BLaER1 treated with 17β-estradiol and CSF1 and Interleukin-3, amounts not matched to agents 10 nM and 100 nM (cell line): Measurements from ENCODE around the gene CSPG4.
"Not testable (repeated sequence)": the region's sequence is repeated elsewhere in the genome, so short reads cannot be mapped to it uniquely, and the experiment has no call there.

Experiments
- H3K27ac ChIP-seq, 11 experiments: shearing (Covaris generic); formaldehyde crosslinking; 2 replicates each; pipeline ENCODE4 v1.8.1; 2022
- H3K27me3 ChIP-seq, 11 experiments: shearing (Covaris generic); formaldehyde crosslinking; 2 replicates each; pipeline ENCODE4 v1.8.1; 2022
- H3K36me3 ChIP-seq, 11 experiments: shearing (Covaris generic); formaldehyde crosslinking; 2 replicates each; pipeline ENCODE4 v1.8.1; 2022
- H3K4me1 ChIP-seq, 10 experiments: shearing (Covaris generic); formaldehyde crosslinking; 2 replicates each; pipeline ENCODE4 v1.8.1; 2022
- H3K4me2 ChIP-seq, 11 experiments: shearing (Covaris generic); formaldehyde crosslinking; 2 replicates each; pipeline ENCODE4 v1.8.1; 2022
- H3K4me3 ChIP-seq, 10 experiments: shearing (Covaris generic); formaldehyde crosslinking; 2 replicates each; pipeline ENCODE4 v1.8.1; 2022
- H3K9ac ChIP-seq, 11 experiments: shearing (Covaris generic); formaldehyde crosslinking; 2 replicates each; pipeline ENCODE4 v1.8.1; 2022
- H3K9me3 ChIP-seq, 11 experiments: shearing (Covaris generic); formaldehyde crosslinking; replicated peaks in 1 of 11; 2 replicates each; pipeline ENCODE4 v1.8.1; 2022
- H4K20me1 ChIP-seq, 11 experiments: shearing (Covaris generic); formaldehyde crosslinking; 2 replicates each; pipeline ENCODE4 v1.8.1; 2022
- Cebpa-rat ChIP-seq, 11 experiments: shearing (Covaris generic); IDR thresholded peaks; 2 replicates each; pipeline ENCODE4 v1.8.1; 2022

CSPG4 gene

DNA sequence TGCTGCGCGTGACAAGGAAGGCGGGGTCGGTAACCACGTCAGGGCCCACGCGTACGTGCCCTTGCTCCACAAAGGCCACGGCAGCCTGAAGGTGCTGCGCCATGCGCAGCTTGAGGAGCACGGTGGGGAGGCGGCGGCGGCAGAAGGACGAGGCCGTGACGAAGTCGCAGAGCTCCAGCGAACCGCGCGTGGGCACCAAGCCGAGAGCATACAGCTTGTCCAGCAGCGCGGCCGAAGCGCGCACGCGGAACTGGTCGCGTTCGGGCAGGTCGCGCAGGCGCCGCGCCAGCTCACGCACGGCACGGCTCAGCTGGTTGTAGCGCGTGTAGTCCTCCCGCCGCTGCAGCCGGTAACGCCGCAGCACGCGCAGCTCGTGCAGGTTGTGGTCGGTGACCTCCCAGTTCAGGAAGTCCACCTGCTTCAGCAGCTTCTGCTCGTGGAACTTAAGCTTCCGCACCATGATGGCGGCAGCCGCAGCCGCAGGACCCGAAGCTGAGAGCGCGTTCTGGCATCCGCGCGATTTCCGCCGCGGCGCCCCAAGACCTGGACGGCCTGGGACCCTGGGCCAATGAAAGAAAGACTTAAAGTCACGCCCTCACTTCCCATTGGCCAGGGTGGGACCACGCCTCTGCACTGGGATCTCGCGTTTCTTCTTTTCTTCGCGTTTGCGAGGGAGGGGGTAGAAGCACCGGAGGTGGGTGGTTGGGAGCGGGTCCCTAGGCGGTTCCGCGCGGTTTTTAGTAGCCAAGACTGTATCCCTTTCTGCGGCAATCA, 72.8 kb downstream of the CSPG4 start, which contains the start of gene IMP3:
Gene IMP3, minus strand, starts transcription at position 516 of the 774 bp plus-strand sequence. Its CDS starts 56 bp downstream, at position 460.
- peak within 1 kb of the TSS; percentile 76 to 97 (median 86) for H3K4me3 ChIP-seq
- H3K4me2 ChIP-seq: peak within 1 kb of the TSS; percentile 90 to 99 (median 96)
- peaks cover 0 to 23% (median 7%) of the 10 kb centered on the region in 11 experiments; a peak in 11 of 22 replicates for H3K36me3 ChIP-seq
- no peaks in the 10 kb centered on the region for H3K9me3 ChIP-seq
- peak within 1 kb of the TSS; percentile 82 to 97 (median 91) for H3K9ac ChIP-seq
- H3K27ac ChIP-seq: peak within 1 kb of the TSS; percentile 73 to 96 (median 93)
- no peaks in the 10 kb centered on the region for H3K27me3 ChIP-seq
- no peak for TF ChIP-seq Cebpa-rat (IDR thresholded peaks at IDR 0.05)
- peaks cover 12 to 47% (median 37%) of the 10 kb centered on the region in 11 experiments; a peak in 20 of 22 replicates for H4K20me1 ChIP-seq
- H3K4me1 ChIP-seq: peaks cover 41 to 58% (median 48%) of the 10 kb centered on the region in 10 experiments

- Histone ChIP-seq H3K9ac (peak overlapping the region; percentile 82 to 97 (median 91)), H3K4me1 (peaks cover 41 to 60% (median 48%) of the 10 kb centered on the region in 10 experiments), H3K27ac (peak overlapping the region; percentile 73 to 96 (median 93); a peak in 21 of 22 replicates), H3K27me3 (no peaks in the 10 kb centered on the region), H3K9me3 (no peaks in the 10 kb centered on the region), H3K4me2 (peak overlapping the region; percentile 90 to 99 (median 96)), H3K4me3 (peak overlapping the region; percentile 76 to 97 (median 86)), H4K20me1 (peaks cover 12 to 47% (median 37%) of the 10 kb centered on the region in 11 experiments; a peak in 20 of 22 replicates), H3K36me3 (peaks cover 0 to 23% (median 7%) of the 10 kb centered on the region in 11 experiments; a peak in 11 of 22 replicates)
- TF ChIP-seq Cebpa-rat (IDR thresholded peaks at IDR 0.05): no peak
These were observed 73.4 kb downstream of the CSPG4 start for GRCh38 chr15:75639191-75639708.

DNA sequence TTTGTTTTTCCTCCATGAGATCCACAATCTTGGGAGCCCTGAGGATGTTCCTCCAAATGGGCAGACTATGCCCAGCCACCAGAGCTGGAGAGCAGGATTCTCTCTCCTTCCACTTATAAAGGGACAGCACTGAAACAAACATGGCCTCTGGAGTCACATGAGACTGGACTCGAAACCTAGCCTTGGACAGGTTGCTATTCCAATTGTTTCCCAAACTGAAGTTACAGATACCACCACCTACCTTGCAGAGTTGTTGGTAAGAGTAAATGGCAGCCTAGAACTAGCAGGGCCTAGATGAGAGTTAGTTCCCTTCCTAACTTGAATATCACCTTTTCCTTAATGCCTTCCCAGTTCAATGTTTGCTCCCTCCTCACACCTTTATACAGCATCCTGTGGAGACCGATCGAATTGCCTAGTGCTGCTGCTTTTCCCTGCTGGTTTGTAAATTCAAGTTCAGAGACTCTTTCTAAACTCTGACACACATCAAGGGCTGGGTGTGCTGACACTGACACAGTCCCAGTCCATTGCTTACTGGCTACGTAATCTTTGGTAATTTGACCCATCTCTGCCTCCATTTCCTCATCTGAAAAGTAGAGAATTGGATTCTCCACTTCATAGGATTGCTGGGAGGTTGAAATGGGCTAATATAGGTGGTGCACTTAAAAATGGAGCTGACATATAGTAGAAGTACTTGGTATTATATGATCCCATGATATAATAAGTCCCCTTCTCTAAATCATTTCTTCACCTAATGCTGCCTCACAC, 75.2 kb downstream of the CSPG4 start:
- peak overlapping the region; percentile 90 to 99 (median 96) for H3K4me2 ChIP-seq
- peaks cover 41 to 60% (median 48%) of the 10 kb centered on the region in 10 experiments for H3K4me1 ChIP-seq
- peak overlapping the region; percentile 82 to 97 (median 91) for H3K9ac ChIP-seq
- no peaks in the 10 kb centered on the region for H3K9me3 ChIP-seq
- no peak for TF ChIP-seq Cebpa-rat (IDR thresholded peaks at IDR 0.05)
- peak overlapping the region in 1 of 11 experiments; percentile 95; a peak in 2 of 22 replicates for H3K27ac ChIP-seq
- H3K4me3 ChIP-seq: peak overlapping the region; percentile 76 to 97 (median 86); a peak in 19 of 20 replicates
- peaks cover 0 to 23% (median 7%) of the 10 kb centered on the region in 11 experiments; a peak in 11 of 22 replicates for H3K36me3 ChIP-seq
- peaks cover 12 to 47% (median 37%) of the 10 kb centered on the region in 11 experiments; a peak in 20 of 22 replicates for H4K20me1 ChIP-seq
- no peaks in the 10 kb centered on the region for H3K27me3 ChIP-seq

- Histone ChIP-seq H3K9ac (peak overlapping the region in 2 of 11 experiments; percentile 30 to 88; a peak in 1 of 22 replicates), H3K4me2 (peak overlapping the region; percentile 33 to 99 (median 94); a peak in 12 of 22 replicates), H4K20me1 (peaks cover 12 to 47% (median 37%) of the 10 kb centered on the region in 11 experiments; a peak in 20 of 22 replicates), H3K36me3 (peaks cover 0 to 23% (median 7%) of the 10 kb centered on the region in 11 experiments; a peak in 11 of 22 replicates), H3K27me3 (no peaks in the 10 kb centered on the region), H3K9me3 (no peaks in the 10 kb centered on the region), H3K27ac (no peak overlapping the region), H3K4me3 (no peak overlapping the region), H3K4me1 (peaks cover 29 to 52% (median 37%) of the 10 kb centered on the region in 10 experiments)
- no peak for TF ChIP-seq Cebpa-rat (IDR thresholded peaks at IDR 0.05)
These were observed 76.6 kb downstream of the CSPG4 start for GRCh38 chr15:75636026-75636425.

- not testable (repeated sequence) for H3K9me3 ChIP-seq, H3K27ac ChIP-seq, H3K4me2 ChIP-seq, H3K4me3 ChIP-seq, H3K27me3 ChIP-seq
- peaks cover 26 to 53% (median 40%) of the 10 kb centered on the region in 10 experiments for H3K4me1 ChIP-seq
- H3K36me3 ChIP-seq: peaks cover 0 to 23% (median 7%) of the 10 kb centered on the region in 11 experiments; a peak in 11 of 22 replicates
- H4K20me1 ChIP-seq: peaks cover 12 to 39% (median 32%) of the 10 kb centered on the region in 11 experiments; a peak in 20 of 22 replicates
- H3K9ac ChIP-seq: peak overlapping the region in 1 of 11 experiments; percentile 18; a peak in 1 of 22 replicates
These were observed 78.7 kb downstream of the CSPG4 start for GRCh38 chr15:75633922-75634321.

- Histone ChIP-seq H3K4me3 (no peak overlapping the region), H3K9me3 (peaks cover 0 to 4% (median 0%) of the 10 kb centered on the region in 11 experiments; a peak in 2 of 22 replicates), H3K9ac (no peak overlapping the region), H3K27me3 (no peaks in the 10 kb centered on the region), H3K4me2 (no peak overlapping the region), H3K27ac (no peak overlapping the region), H4K20me1 (peaks cover 0 to 19% (median 12%) of the 10 kb centered on the region in 11 experiments; a peak in 19 of 22 replicates), H3K4me1 (peaks cover 24 to 46% (median 35%) of the 10 kb centered on the region in 10 experiments), H3K36me3 (peaks cover 0 to 11% (median under 1%) of the 10 kb centered on the region in 11 experiments; a peak in 8 of 22 replicates)
- TF ChIP-seq Cebpa-rat (IDR thresholded peaks at IDR 0.05): no peak
These were observed 80.7 kb downstream of the CSPG4 start for GRCh38 chr15:75631935-75632334.

DNA sequence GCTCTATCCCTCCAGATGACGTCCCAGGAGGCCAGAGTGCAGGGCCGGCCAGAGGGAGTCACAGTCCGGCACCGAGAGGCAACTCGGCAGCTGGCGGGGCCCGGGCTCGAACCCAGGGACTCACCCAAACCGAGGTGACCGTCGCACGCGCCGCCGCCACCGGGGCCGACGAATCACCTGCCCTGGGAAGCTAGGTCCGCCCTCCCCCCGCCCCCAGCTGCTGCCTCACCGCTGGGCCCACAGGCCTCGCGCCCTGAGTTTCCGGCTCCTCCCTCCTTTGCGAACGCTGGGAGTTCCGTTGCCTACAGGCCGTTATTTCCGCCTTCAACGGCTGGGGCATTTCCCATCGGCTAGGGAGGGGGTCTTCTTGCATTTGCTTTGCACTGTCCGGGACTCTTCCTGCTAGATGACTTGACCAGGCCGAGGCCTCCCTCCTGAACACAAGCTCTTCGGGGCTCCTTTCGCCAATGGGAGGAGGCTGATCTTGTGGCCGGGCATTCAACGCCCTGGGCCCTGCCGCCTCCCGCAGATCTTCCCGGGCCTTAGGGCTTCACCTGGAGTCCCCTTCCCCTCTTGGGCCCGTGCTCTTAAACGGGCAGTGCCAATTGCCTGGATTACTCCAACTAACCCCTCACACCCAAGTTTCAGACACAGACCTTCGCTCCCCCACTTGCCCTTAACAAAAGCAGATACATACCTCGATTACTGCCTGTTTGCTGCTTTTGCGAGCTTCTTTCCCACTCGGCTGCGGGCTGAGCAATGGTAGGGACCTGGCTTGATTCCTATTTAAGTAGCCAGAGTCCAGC, 86.9 kb downstream of the CSPG4 start, which contains the start of gene SNUPN:
Gene SNUPN, minus strand, starts transcription at position 184 of the 806 bp plus-strand sequence. CDS start 4,674 bp downstream, outside the sequence.
- no peak for TF ChIP-seq Cebpa-rat (IDR thresholded peaks at IDR 0.05)
- Histone ChIP-seq H3K4me3 (peak within 1 kb of the TSS; percentile 75 to 95 (median 88)), H3K4me1 (peaks cover 43 to 65% (median 57%) of the 10 kb centered on the region in 10 experiments), H3K4me2 (peak within 1 kb of the TSS; percentile 79 to 95 (median 88)), H4K20me1 (peaks cover 0 to 15% (median 0%) of the 10 kb centered on the region in 11 experiments; a peak in 3 of 22 replicates), H3K27me3 (no peaks in the 10 kb centered on the region), H3K36me3 (peaks cover 0 to 13% (median 0%) of the 10 kb centered on the region in 11 experiments; a peak in 4 of 22 replicates), H3K9ac (peak within 1 kb of the TSS; percentile 91 to 99 (median 95)), H3K9me3 (peaks cover 0 to 4% (median 0%) of the 10 kb centered on the region in 11 experiments; a peak in 2 of 22 replicates), H3K27ac (peak within 1 kb of the TSS; percentile 95 to 100 (median 97))
